Stomach (tissue), 9 donors: ENCODE results near the gene NPIPA1. TPM values are rescaled to one million over a fixed set of nuclear protein-coding genes. Genes with fewer than 3 reads are reported as not detected.
"Not testable (repeated sequence)": the region's sequence is repeated elsewhere in the genome, so short reads cannot be mapped to it uniquely, and the experiment has no call there.

Experiments
- DNase-seq, 2 donors: peaks; one replicate each; pipeline versions ENCODE4 v3.0.0 to v3.0.0-alpha.2; 2013 to 2019
- H3K27ac ChIP-seq, 5 donors: fragments of 200-600 bp in 4 of 5; sonication (generic) in 4 of 5; one replicate each; pipeline ENCODE4 v1.5.1; 2013 to 2019; ENCODE audit warnings: mild to moderate bottlenecking in 1 of 5, moderate library complexity in 1 of 5
- H3K27me3 ChIP-seq, 3 donors: fragments of 200-600 bp; sonication (generic); one replicate each; pipeline ENCODE4 v1.5.1; 2017 to 2019; ENCODE audit warnings: mixed run types in 1 of 3
- H3K36me3 ChIP-seq, 4 donors: fragments of 200-600 bp; sonication (generic); 1 replicate in 3 of 4; 2 replicates in 1 of 4; pipeline ENCODE4 v1.5.1; 2016 to 2019
- H3K4me1 ChIP-seq, 4 donors: fragments of 200-600 bp; sonication (generic); one replicate each; pipeline ENCODE4 v1.5.1; 2016 to 2019
- H3K4me3 ChIP-seq, 4 donors: fragments of 200-600 bp; sonication (generic) in 3 of 4; one replicate each; pipeline ENCODE4 v1.5.1; 2016 to 2019; ENCODE audit warnings: mild to moderate bottlenecking in 1 of 4
- H3K9me3 ChIP-seq, 4 donors: fragments of 200-600 bp; sonication (generic); one replicate each; pipeline ENCODE4 v1.5.1; 2016 to 2019
- WGBS, 5 donors: extraction: QIAGEN DNeasy Blood & Tissue Kit in 3 of 5; methylation state at CpG; one replicate each; pipeline versions ENCODE4 v1.1.5 to v1.1.7; 2013 to 2018; 5-methylcytosine and 5-hydroxymethylcytosine counted together
- intact Hi-C: fragments of 100-400 bp; cut with DNase I; formaldehyde crosslinking; loops from one replicate; pipeline ENCODE4 v1.15.1; 2023; ENCODE audit warnings: low total_unique reads
- polyA plus RNA-seq, 3 donors: library from polyadenylated mRNA; stranded (reverse); fragments of 200-250 nt; gene quantifications; one replicate each; pipeline ENCODE4 v1.2.3, GENCODE V29; 2013
- small RNA-seq, 4 donors: library from RNA; depleted of rRNA; stranded (forward); fragments of <200 nt; gene quantifications; one replicate each; pipeline ENCODE3, GENCODE V24; 2016
- total RNA-seq, 5 donors: library from RNA; depleted of rRNA; stranded (reverse); fragments of >200 nt; gene quantifications; one replicate each; pipeline versions ENCODE4 v1.1.0 to v1.2.3, GENCODE V29; 2014 to 2016
- donor health status: healthy with polysubstance abuse.
- donor health status: Bipolar disorder and iron deficiency.
- donor health status: healthy.

Gene NPIPA1
- total and polyA plus RNA-seq, 8 donors = 33.9 to 182 (median 77.5) TPM

DNA sequence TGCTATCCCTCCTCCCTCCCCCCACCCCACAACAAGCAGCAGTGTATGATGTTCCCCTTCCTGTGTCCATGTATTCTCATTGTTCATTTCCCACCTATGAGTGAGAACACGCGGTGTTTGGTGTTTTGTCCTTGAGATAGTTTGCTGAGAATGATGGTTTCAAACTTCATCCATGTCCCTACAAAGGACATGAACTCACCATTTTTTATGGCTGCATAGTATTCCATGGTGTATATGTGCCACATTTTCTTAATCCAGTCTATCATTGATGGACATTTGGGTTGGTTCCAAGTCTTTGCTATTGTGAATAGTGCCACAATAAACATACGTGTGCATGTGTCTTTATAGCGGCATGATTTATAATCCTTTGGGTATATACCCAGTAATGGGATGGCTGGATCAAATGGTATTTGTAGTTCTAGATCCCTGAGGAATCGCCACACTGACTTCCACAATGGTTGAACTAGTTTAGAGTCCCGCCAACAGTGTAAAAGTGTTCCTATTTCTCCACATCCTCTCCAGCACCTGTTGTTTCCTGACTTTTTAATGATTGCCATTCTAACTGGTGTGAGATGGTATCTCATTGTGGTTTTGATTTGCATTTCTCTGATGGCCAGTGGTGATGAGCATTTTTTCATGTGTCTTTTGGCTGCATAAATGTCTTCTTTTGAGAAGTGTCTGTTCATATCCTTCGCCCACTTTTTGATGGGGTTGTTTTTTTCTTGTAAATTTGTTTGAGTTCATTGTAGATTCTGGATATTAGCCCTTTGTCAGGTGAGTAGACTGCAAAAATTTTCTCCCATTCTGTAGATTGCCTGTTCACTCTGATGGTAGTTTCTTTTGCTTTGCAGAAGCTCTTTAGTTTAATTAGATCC, 56.3 kb downstream of the NPIPA1 start:
- H3K4me3 ChIP-seq, intact Hi-C loops, H3K9me3 ChIP-seq, H3K27ac ChIP-seq, DNase-seq, H3K27me3 ChIP-seq: not testable (repeated sequence)
- WGBS, 5 donors = 84 to 96% (median 90%) methylated on average over 6 to 7 of the region's 7 CpGs
- peaks cover 0 to 22% (median 10%) of the 10 kb centered on the region in 4 donors for H3K4me1 ChIP-seq
- H3K36me3 ChIP-seq = peaks cover 10 to 20% (median 14%) of the 10 kb centered on the region in 4 donors

GRCh38 chr16:14996702-14997101, 59.5 kb downstream of the NPIPA1 start:
- H3K9me3 ChIP-seq, DNase-seq, H3K27me3 ChIP-seq, H3K27ac ChIP-seq, intact Hi-C loops, H3K4me3 ChIP-seq: not testable (repeated sequence)
- Histone ChIP-seq H3K4me1 (peaks cover 0 to 26% (median 10%) of the 10 kb centered on the region in 4 donors), H3K36me3 (peaks cover 13 to 34% (median 29%) of the 10 kb centered on the region in 4 donors)
- 71 to 79% (median 75%) methylated on average over 6 of the region's 6 CpGs for WGBS, 5 donors

- intact Hi-C loops, DNase-seq, H3K4me3 ChIP-seq, H3K27ac ChIP-seq, H3K27me3 ChIP-seq, H3K9me3 ChIP-seq: not testable (repeated sequence)
- H3K4me1 ChIP-seq = peaks cover 0 to 26% (median 10%) of the 10 kb centered on the region in 4 donors
- H3K36me3 ChIP-seq = peaks cover 13 to 40% (median 35%) of the 10 kb centered on the region in 4 donors
- 91 to 97% (median 94%) methylated on average over 7 of the region's 7 CpGs for WGBS, 5 donors
Measured at GRCh38 chr16:14998300-14998699, 61.1 kb downstream of the NPIPA1 start.

GRCh38 chr16:14999845-15000244, 62.6 kb downstream of the NPIPA1 start:
- 43 to 65% (median 55%) methylated on average over 3 of the region's 3 CpGs for WGBS, 5 donors
- peak overlapping the region in 1 of 5 donors; percentile 46 for H3K27ac ChIP-seq
- intact Hi-C loops = not testable (repeated sequence)

More at GRCh38 chr16:14999845-15000244, 62.6 kb downstream of the NPIPA1 start:
- peaks cover 24 to 55% (median 48%) of the 10 kb centered on the region in 4 donors for H3K36me3 ChIP-seq
- H3K9me3 ChIP-seq, DNase-seq, H3K27me3 ChIP-seq, H3K4me3 ChIP-seq: not testable (repeated sequence)
- H3K4me1 ChIP-seq = peaks cover 0 to 26% (median 10%) of the 10 kb centered on the region in 4 donors

Small RNAs within 50 kb of the gene (small RNA-seq; reads per million reads assigned to genes)
- 0 reads per million in 4 donors for gene AC138932.4
- gene MIR3180-1 = 0 reads per million in 4 donors
- gene MIR3670-1 = 0 reads per million in 4 donors
- 0 reads per million in 4 donors for gene MIR6511A1
- 0 reads per million in 4 donors for gene MIR6770-1
- gene RF00019 = 0 reads per million in 4 donors

Other genes starting within 250 kb of the NPIPA1 start
- 10 to 100 TPM in 1 of 5 donors, 1 to 10 TPM in 2, not detected in 2; 1.6 to 14.2 (median 4.6) TPM for gene PLA2G10, start 243.1 kb upstream of the NPIPA1 start, total RNA-seq
- 1 to 10 TPM; 1.4 to 5.7 (median 2.6) TPM for gene PLA2G10, start 243.1 kb upstream of the NPIPA1 start, polyA plus RNA-seq
- 1 to 10 TPM in 1 of 5 donors, not detected in 4; 1.7 TPM for gene NPIPA3, start 234.0 kb upstream of the NPIPA1 start, total RNA-seq
- under 1 TPM in 1 of 3 donors, not detected in 2; 0.90 TPM for gene NPIPA3, start 234.0 kb upstream of the NPIPA1 start, polyA plus RNA-seq
- gene NPIPA2, start 194.9 kb upstream of the NPIPA1 start, total RNA-seq = 1 to 10 TPM in 1 of 5 donors, not detected in 4; 1.7 TPM
- 1 to 10 TPM; 1.8 to 2.5 (median 2.1) TPM for gene NPIPA2, start 194.9 kb upstream of the NPIPA1 start, polyA plus RNA-seq
- 100 to 1,000 TPM in 1 of 5 donors, 10 to 100 TPM in 4; 18.5 to 153 (median 28.6) TPM for gene NOMO1, start 103.7 kb upstream of the NPIPA1 start, total RNA-seq
- gene NOMO1, start 103.7 kb upstream of the NPIPA1 start, polyA plus RNA-seq = 10 to 100 TPM; 15.6 to 21.9 (median 19.5) TPM
- gene PDXDC1, start 37.6 kb downstream of the NPIPA1 start, total RNA-seq = 100 to 1,000 TPM in 2 of 5 donors, 10 to 100 TPM in 3; 70.6 to 126 (median 97.5) TPM
- 10 to 100 TPM; 35.1 to 62.8 (median 53.0) TPM for gene PDXDC1, start 37.6 kb downstream of the NPIPA1 start, polyA plus RNA-seq
- gene NTAN1, start 118.6 kb downstream of the NPIPA1 start, total RNA-seq = 100 to 1,000 TPM in 1 of 5 donors, 10 to 100 TPM in 3, 1 to 10 TPM in 1; 4.1 to 151 (median 51.1) TPM
- 10 to 100 TPM; 34.5 to 89.1 (median 56.8) TPM for gene NTAN1, start 118.6 kb downstream of the NPIPA1 start, polyA plus RNA-seq
- 10 to 100 TPM in 4 of 5 donors, 1 to 10 TPM in 1; 7.0 to 60.2 (median 14.3) TPM for gene RRN3, start 156.8 kb downstream of the NPIPA1 start, total RNA-seq
- gene RRN3, start 156.8 kb downstream of the NPIPA1 start, polyA plus RNA-seq = 10 to 100 TPM in 1 of 3 donors, 1 to 10 TPM in 2; 8.8 to 14.4 (median 9.9) TPM